Osteoblast (primary cell): Measurements from ENCODE around the gene NCK2. TPM values are rescaled to one million over a fixed set of nuclear protein-coding genes. Genes with fewer than 3 reads are reported as not detected.
A peak's percentile ranks its signal among the peaks of the same experiment; 100 is the strongest.

Experiments used
- DNase-seq: peaks from one replicate; pipeline ENCODE4 v3.0.0; 2011; ENCODE audit warnings: low spot score, mixed read lengths; ENCODE audit not compliant: insufficient read length; ENCODE audit errors: missing footprints
- H2AFZ ChIP-seq: 2 replicates; pipeline ENCODE4 v1.6.0; 2011; ENCODE audit warnings: mild to moderate bottlenecking, low read length
- H3K27ac ChIP-seq: 2 replicates; pipeline ENCODE4 v1.5.1; 2011; ENCODE audit warnings: mild to moderate bottlenecking, low read depth, low read length, moderate library complexity
- H3K27me3 ChIP-seq: 2 replicates; pipeline ENCODE4 v1.6.0; 2012; ENCODE audit warnings: mild to moderate bottlenecking, control low read depth, inconsistent platforms, low read length, moderate library complexity; ENCODE audit not compliant: insufficient read depth
- H3K36me3 ChIP-seq: 2 replicates; pipeline ENCODE4 v1.5.1; 2011; ENCODE audit warnings: mild to moderate bottlenecking, low read length, control low read depth, moderate library complexity; ENCODE audit not compliant: insufficient read depth
- H3K4me1 ChIP-seq: 2 replicates; pipeline ENCODE4 v1.5.1; 2011; ENCODE audit warnings: mild to moderate bottlenecking, low read length, control low read depth, moderate library complexity; ENCODE audit not compliant: insufficient read depth
- H3K4me2 ChIP-seq: 2 replicates; pipeline ENCODE4 v1.6.0; 2011; ENCODE audit warnings: mild to moderate bottlenecking, low read length; ENCODE audit not compliant: insufficient read depth
- H3K4me3 ChIP-seq: fragments of 200-600 bp; sonication (generic); 3 replicates; pipeline ENCODE4 v1.5.1; 2012; ENCODE audit warnings: mild to moderate bottlenecking, low read length, inconsistent platforms; ENCODE audit not compliant: insufficient read depth
- H3K79me2 ChIP-seq: 2 replicates; pipeline ENCODE4 v1.6.0; 2012; ENCODE audit warnings: mild to moderate bottlenecking, low read length, control low read depth, inconsistent platforms; ENCODE audit not compliant: insufficient read depth
- H3K9me3 ChIP-seq: 2 replicates; pipeline ENCODE4 v1.5.1; 2011; ENCODE audit warnings: low read depth, low read length, control low read depth
- H4K20me1 ChIP-seq: 2 replicates; pipeline ENCODE4 v1.6.0; 2012; ENCODE audit warnings: mild to moderate bottlenecking, low read length, control low read depth; ENCODE audit not compliant: insufficient read depth
- CTCF ChIP-seq: IDR thresholded peaks from 2 replicates; pipeline ENCODE4 v1.5.1; 2011; ENCODE audit warnings: mild to moderate bottlenecking, low read depth, low read length, moderate library complexity; ENCODE audit errors: extremely low read depth
- total RNA-seq: library from RNA; depleted of rRNA; stranded (reverse); fragments of >200 nt; gene quantifications from 2 replicates; pipeline ENCODE4 v1.2.3, GENCODE V29; 2012

NCK2 gene
- total RNA-seq, 1 donor, result 28.6 TPM

DNA sequence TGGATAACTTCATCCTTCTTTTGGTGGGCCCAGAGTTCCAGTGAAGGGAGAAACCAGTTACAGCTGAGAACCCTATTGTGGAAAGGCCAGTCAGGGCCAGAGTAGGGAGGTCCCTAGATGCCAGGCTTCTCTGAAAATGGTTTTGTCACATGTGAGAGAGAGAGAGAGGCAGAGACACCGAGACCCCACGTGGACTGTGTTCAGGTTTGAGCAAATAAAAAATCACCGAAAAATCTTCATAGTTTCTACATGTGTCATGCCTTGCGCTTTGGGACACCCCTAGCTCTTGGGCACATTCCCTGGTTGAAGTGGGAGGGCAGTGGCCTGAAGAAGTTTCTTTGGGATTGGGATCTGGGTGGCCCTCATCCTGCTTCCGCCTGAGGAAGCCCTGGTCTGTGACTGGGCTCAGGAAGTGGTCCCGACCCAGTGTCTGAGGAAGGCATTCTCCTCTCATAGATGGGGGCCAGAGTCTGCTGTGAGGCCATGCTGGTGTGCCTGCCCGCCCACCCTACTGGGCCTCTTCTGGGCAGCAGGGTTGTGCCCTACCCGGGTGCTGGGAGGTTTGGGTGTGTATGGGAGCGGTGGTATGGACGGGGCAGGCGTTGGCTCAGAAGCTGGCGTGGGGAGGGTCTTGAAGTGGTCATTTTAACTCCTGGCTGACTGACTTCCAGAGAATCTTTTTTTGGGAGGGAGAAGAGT lies 16.1 kb downstream of the NCK2 start:
- peaks cover 44% of the 10 kb centered on the region for H4K20me1 ChIP-seq
- H3K4me2 ChIP-seq, result no peak overlapping the region
- H3K4me1 ChIP-seq, result peaks cover 10% of the 10 kb centered on the region
- H3K4me3 ChIP-seq, result no peak overlapping the region
- DNase-seq, result no peak
- H3K36me3 ChIP-seq, result no peaks in the 10 kb centered on the region
- H3K27me3 ChIP-seq, result no peaks in the 10 kb centered on the region
- no peak for TF ChIP-seq CTCF
- no peak overlapping the region for H2AFZ ChIP-seq
- H3K79me2 ChIP-seq, result peaks cover 80% of the 10 kb centered on the region
- H3K9me3 ChIP-seq, result no peaks in the 10 kb centered on the region
- no peak overlapping the region for H3K27ac ChIP-seq

- Histone ChIP-seq H3K27ac (peak overlapping the region; percentile 32), H3K27me3 (no peaks in the 10 kb centered on the region), H3K79me2 (peaks cover 77% of the 10 kb centered on the region), H3K9me3 (no peaks in the 10 kb centered on the region), H3K4me2 (peak overlapping the region; percentile 84), H3K36me3 (no peaks in the 10 kb centered on the region), H3K4me3 (peak overlapping the region; percentile 49), H4K20me1 (peaks cover 43% of the 10 kb centered on the region), H2AFZ (peak overlapping the region; percentile 60), H3K4me1 (peaks cover 10% of the 10 kb centered on the region)
- peak; percentile 83 for DNase-seq
- TF ChIP-seq CTCF, result no peak
These were observed 17.3 kb downstream of the NCK2 start for GRCh38 chr2:105761931-105762515.

- H3K36me3 ChIP-seq, result no peaks in the 10 kb centered on the region
- H3K79me2 ChIP-seq, result peaks cover 74% of the 10 kb centered on the region
- H2AFZ ChIP-seq, result no peak overlapping the region
- H3K4me1 ChIP-seq, result peaks cover 10% of the 10 kb centered on the region
- no peak for TF ChIP-seq CTCF
- no peaks in the 10 kb centered on the region for H3K27me3 ChIP-seq
- no peak overlapping the region for H3K4me2 ChIP-seq
- H3K27ac ChIP-seq, result no peak overlapping the region
- no peak for DNase-seq
- H3K9me3 ChIP-seq, result no peaks in the 10 kb centered on the region
- peaks cover 40% of the 10 kb centered on the region for H4K20me1 ChIP-seq
- H3K4me3 ChIP-seq, result no peak overlapping the region
These were observed 18.4 kb downstream of the NCK2 start for GRCh38 chr2:105763076-105763475.

GRCh38 chr2:105764059-105764458 lies 19.3 kb downstream of the NCK2 start:
- peaks cover 68% of the 10 kb centered on the region for H3K79me2 ChIP-seq
- H4K20me1 ChIP-seq, result peaks cover 40% of the 10 kb centered on the region
- TF ChIP-seq CTCF, result no peak
- no peak overlapping the region for H2AFZ ChIP-seq
- no peaks in the 10 kb centered on the region for H3K9me3 ChIP-seq
- H3K27ac ChIP-seq, result no peak overlapping the region
- H3K4me1 ChIP-seq, result peaks cover 10% of the 10 kb centered on the region
- no peak for DNase-seq
- H3K4me3 ChIP-seq, result no peak overlapping the region
- no peaks in the 10 kb centered on the region for H3K36me3 ChIP-seq
- no peaks in the 10 kb centered on the region for H3K27me3 ChIP-seq
- no peak overlapping the region for H3K4me2 ChIP-seq
